HepG2 (cell line): ENCODE data around the gene CCDC106. TPM values are rescaled to one million over a fixed set of nuclear protein-coding genes. Genes with fewer than 3 reads are reported as not detected.
A peak's percentile ranks its signal among the peaks of the same experiment; 100 is the strongest.

ENCODE experiments used
- ATM ChIP-seq: fragments of 450-650 bp; IDR thresholded peaks from 2 replicates; pipeline ENCODE4 v1.7.1; 2017; ENCODE audit warnings: mild to moderate bottlenecking, borderline replicate concordance
- CENPT ChIP-seq: sonication (generic); formaldehyde crosslinking; IDR thresholded peaks from 2 replicates; pipeline ENCODE4 v1.8.0; 2022; ENCODE audit warnings: low read depth, mild to moderate bottlenecking, moderate library complexity, missing genetic modification reagents
- FOXP1 ChIP-seq, 2 experiments: fragments of 450-650 bp in 1 of 2; IDR thresholded peaks; 2 replicates each; pipeline ENCODE4 v1.6.1; 2017 to 2018; ENCODE audit warnings: antibody characterized with exemption in 1 of 2
- KLF6 ChIP-seq: IDR thresholded peaks from 2 replicates; pipeline ENCODE4 v1.8.0; 2016; ENCODE audit warnings: missing biosample characterization, missing genetic modification reagents
- SNAI1 ChIP-seq: sonication (generic); formaldehyde crosslinking; IDR thresholded peaks from 2 replicates; pipeline ENCODE4 v1.5.0; 2020; ENCODE audit warnings: mild to moderate bottlenecking, missing genetic modification reagents, borderline replicate concordance
- TBX3 ChIP-seq: fragments of 450-650 bp; IDR thresholded peaks from 2 replicates; pipeline ENCODE4 v1.6.1; 2017; ENCODE audit warnings: antibody characterized with exemption, mild to moderate bottlenecking, inconsistent platforms, borderline replicate concordance
- TSC22D2 ChIP-seq: sonication (generic); formaldehyde crosslinking; IDR thresholded peaks from 2 replicates; pipeline ENCODE4 v1.5.1; 2020; ENCODE audit warnings: missing genetic modification reagents, mild to moderate bottlenecking, borderline replicate concordance
- ZNF207 ChIP-seq: fragments of 450-650 bp; IDR thresholded peaks from 2 replicates; pipeline ENCODE4 v1.6.1; 2016; ENCODE audit warnings: antibody characterized with exemption, borderline replicate concordance
- ZNF251 ChIP-seq: sonication (generic); formaldehyde crosslinking; IDR thresholded peaks from 2 replicates; pipeline ENCODE4 v1.9.0; 2021; ENCODE audit warnings: mild to moderate bottlenecking, missing genetic modification reagents
- ZNF333 ChIP-seq: sonication (generic); formaldehyde crosslinking; IDR thresholded peaks from 2 replicates; pipeline ENCODE4 v1.4.0; 2020; ENCODE audit warnings: mild to moderate bottlenecking, missing genetic modification reagents, borderline replicate concordance
- ZNF430 ChIP-seq: sonication (generic); formaldehyde crosslinking; IDR thresholded peaks from 2 replicates; pipeline ENCODE4 v1.9.0; 2021; ENCODE audit warnings: mild to moderate bottlenecking, missing genetic modification reagents
- ZNF501 ChIP-seq: sonication (generic); formaldehyde crosslinking; IDR thresholded peaks from 2 replicates; pipeline ENCODE4 v1.5.1; 2020; ENCODE audit warnings: mild to moderate bottlenecking, moderate library complexity, missing genetic modification reagents
- polyA plus RNA-seq, 8 experiments: library from polyadenylated mRNA; depleted of rRNA in 3 of 8; stranded (reverse) in 7 of 8; unstranded in 1 of 8; fragments of >200 nt; fragmentation: Illumina TruSeq in 4 of 8; extraction: Trizol in 4 of 8; gene quantifications; 2 replicates each; pipeline versions ENCODE4 v1.2.1 to v1.2.3, GENCODE V29; 2011 to 2016; ENCODE audit warnings: low read depth in 4 of 8, missing spikeins in 1 of 8, mixed read lengths in 1 of 8; ENCODE audit not compliant: insufficient read depth in 1 of 8
- total RNA-seq, 5 experiments: library from RNA; depleted of rRNA; stranded (reverse); fragments of >200 nt; fragmentation: Illumina TruSeq; extraction: Trizol; gene quantifications; 2 replicates each; pipeline ENCODE4 v1.2.3, GENCODE V29; 2016; ENCODE audit warnings: low read depth in 1 of 5
- TF ChIP-seq, protein P1 (sequence below): sonication (generic); formaldehyde crosslinking; IDR thresholded peaks from 2 replicates; pipeline ENCODE4 v1.8.0; 2022; ENCODE audit warnings: missing genetic modification reagents, mild to moderate bottlenecking, inconsistent platforms, borderline replicate concordance
- TF ChIP-seq, protein P2 (sequence below): sonication (generic); formaldehyde crosslinking; IDR thresholded peaks from 2 replicates; pipeline ENCODE4; 2020; ENCODE audit warnings: missing genetic modification reagents, mild to moderate bottlenecking, borderline replicate concordance
- TF ChIP-seq, protein P3 (sequence below): sonication (generic); formaldehyde crosslinking; IDR thresholded peaks from 2 replicates; pipeline ENCODE4 v1.5.1; 2020; ENCODE audit warnings: mild to moderate bottlenecking, missing genetic modification reagents, moderate library complexity
- TF ChIP-seq, protein P4 (sequence below): sonication (generic); formaldehyde crosslinking; IDR thresholded peaks from 2 replicates; pipeline ENCODE4 v1.8.1; 2022; ENCODE audit warnings: low read depth, mild to moderate bottlenecking, missing genetic modification reagents
- TF ChIP-seq, protein P5 (sequence below): sonication (generic); formaldehyde crosslinking; IDR thresholded peaks from 2 replicates; pipeline ENCODE4 v1.8.1; 2023; ENCODE audit warnings: mild to moderate bottlenecking, missing genetic modification reagents

Gene CCDC106
- total and polyA plus RNA-seq, 2 of the 13 experiments (the other 11 are each of a cell fraction or from before 2014, with no cell fraction given), result 4.7 to 8.8 TPM

DNA sequence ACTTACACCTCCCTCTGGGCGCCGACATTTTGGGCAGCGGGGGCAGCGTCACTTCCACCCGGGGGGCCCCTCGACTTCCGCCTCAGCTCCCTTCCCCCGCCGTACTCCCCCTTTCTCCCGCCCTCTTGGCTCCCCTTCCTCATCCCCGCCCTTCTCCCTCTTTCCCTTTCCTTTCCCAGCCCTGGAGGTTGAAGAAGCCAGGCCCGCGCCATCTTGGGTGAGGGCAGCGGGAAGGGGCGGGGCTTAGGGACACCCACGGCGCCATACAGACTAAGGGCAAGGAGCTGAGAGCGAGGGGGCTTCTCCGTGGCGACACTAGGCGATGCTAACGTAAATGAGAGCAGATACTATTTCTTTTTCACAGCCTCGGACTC, 48.6 kb upstream of the CCDC106 start, which contains the start of gene FIZ1 (continued):
- TF ChIP-seq, protein P1, sequence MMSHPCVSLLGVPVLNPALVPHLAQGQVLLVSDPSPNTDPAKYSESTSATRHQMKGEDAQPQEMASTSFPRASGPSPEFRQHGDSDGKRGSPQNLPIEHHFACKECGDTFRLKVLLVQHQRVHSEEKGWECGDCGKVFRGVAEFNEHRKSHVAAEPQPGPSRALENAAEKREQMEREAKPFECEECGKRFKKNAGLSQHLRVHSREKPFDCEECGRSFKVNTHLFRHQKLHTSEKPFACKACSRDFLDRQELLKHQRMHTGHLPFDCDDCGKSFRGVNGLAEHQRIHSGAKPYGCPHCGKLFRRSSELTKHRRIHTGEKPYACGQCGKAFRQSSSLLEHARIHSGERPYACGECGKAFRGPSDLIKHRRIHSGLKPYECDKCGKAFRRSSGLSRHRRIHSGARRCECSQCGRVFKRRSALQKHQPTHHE (CRISPR knock-in tag), result peak; percentile 4; the same call in 1 of the 2 replicates
- TF ChIP-seq ZNF333 (CRISPR knock-in tag), result peak; percentile 69; the same call in 1 of the 2 replicates
- 0 out of 2 replicates have a peak, but pooled peaks have one; percentile 34 for TF ChIP-seq KLF6
- no peak for TF ChIP-seq ZNF251 (CRISPR knock-in tag)
- no peak for TF ChIP-seq FOXP1 (IDR thresholded peaks at IDR 0.05)
- no peak; the same call in 1 of the 2 replicates for TF ChIP-seq FOXP1 (CRISPR knock-in tag; IDR thresholded peaks at IDR 0.05)
- TF ChIP-seq SNAI1 (CRISPR knock-in tag), result no peak
- no peak for TF ChIP-seq ATM
- TF ChIP-seq CENPT (CRISPR knock-in tag), result no peak
- peak; percentile 57; the same call in 1 of the 2 replicates for TF ChIP-seq TBX3
- TF ChIP-seq, protein P2, sequence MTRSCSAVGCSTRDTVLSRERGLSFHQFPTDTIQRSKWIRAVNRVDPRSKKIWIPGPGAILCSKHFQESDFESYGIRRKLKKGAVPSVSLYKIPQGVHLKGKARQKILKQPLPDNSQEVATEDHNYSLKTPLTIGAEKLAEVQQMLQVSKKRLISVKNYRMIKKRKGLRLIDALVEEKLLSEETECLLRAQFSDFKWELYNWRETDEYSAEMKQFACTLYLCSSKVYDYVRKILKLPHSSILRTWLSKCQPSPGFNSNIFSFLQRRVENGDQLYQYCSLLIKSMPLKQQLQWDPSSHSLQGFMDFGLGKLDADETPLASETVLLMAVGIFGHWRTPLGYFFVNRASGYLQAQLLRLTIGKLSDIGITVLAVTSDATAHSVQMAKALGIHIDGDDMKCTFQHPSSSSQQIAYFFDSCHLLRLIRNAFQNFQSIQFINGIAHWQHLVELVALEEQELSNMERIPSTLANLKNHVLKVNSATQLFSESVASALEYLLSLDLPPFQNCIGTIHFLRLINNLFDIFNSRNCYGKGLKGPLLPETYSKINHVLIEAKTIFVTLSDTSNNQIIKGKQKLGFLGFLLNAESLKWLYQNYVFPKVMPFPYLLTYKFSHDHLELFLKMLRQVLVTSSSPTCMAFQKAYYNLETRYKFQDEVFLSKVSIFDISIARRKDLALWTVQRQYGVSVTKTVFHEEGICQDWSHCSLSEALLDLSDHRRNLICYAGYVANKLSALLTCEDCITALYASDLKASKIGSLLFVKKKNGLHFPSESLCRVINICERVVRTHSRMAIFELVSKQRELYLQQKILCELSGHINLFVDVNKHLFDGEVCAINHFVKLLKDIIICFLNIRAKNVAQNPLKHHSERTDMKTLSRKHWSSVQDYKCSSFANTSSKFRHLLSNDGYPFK, result peak; percentile 99
- TF ChIP-seq ZNF501 (CRISPR knock-in tag), result peak; percentile 89
- no peak for TF ChIP-seq TSC22D2 (CRISPR knock-in tag)
- peak; percentile 88 for TF ChIP-seq ZNF430 (CRISPR knock-in tag)
- TF ChIP-seq, protein P3, sequence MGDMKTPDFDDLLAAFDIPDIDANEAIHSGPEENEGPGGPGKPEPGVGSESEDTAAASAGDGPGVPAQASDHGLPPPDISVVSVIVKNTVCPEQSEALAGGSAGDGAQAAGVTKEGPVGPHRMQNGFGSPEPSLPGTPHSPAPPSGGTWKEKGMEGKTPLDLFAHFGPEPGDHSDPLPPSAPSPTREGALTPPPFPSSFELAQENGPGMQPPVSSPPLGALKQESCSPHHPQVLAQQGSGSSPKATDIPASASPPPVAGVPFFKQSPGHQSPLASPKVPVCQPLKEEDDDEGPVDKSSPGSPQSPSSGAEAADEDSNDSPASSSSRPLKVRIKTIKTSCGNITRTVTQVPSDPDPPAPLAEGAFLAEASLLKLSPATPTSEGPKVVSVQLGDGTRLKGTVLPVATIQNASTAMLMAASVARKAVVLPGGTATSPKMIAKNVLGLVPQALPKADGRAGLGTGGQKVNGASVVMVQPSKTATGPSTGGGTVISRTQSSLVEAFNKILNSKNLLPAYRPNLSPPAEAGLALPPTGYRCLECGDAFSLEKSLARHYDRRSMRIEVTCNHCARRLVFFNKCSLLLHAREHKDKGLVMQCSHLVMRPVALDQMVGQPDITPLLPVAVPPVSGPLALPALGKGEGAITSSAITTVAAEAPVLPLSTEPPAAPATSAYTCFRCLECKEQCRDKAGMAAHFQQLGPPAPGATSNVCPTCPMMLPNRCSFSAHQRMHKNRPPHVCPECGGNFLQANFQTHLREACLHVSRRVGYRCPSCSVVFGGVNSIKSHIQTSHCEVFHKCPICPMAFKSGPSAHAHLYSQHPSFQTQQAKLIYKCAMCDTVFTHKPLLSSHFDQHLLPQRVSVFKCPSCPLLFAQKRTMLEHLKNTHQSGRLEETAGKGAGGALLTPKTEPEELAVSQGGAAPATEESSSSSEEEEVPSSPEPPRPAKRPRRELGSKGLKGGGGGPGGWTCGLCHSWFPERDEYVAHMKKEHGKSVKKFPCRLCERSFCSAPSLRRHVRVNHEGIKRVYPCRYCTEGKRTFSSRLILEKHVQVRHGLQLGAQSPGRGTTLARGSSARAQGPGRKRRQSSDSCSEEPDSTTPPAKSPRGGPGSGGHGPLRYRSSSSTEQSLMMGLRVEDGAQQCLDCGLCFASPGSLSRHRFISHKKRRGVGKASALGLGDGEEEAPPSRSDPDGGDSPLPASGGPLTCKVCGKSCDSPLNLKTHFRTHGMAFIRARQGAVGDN, result peak; percentile 62
- no peak for TF ChIP-seq ZNF207
- TF ChIP-seq, protein P4, sequence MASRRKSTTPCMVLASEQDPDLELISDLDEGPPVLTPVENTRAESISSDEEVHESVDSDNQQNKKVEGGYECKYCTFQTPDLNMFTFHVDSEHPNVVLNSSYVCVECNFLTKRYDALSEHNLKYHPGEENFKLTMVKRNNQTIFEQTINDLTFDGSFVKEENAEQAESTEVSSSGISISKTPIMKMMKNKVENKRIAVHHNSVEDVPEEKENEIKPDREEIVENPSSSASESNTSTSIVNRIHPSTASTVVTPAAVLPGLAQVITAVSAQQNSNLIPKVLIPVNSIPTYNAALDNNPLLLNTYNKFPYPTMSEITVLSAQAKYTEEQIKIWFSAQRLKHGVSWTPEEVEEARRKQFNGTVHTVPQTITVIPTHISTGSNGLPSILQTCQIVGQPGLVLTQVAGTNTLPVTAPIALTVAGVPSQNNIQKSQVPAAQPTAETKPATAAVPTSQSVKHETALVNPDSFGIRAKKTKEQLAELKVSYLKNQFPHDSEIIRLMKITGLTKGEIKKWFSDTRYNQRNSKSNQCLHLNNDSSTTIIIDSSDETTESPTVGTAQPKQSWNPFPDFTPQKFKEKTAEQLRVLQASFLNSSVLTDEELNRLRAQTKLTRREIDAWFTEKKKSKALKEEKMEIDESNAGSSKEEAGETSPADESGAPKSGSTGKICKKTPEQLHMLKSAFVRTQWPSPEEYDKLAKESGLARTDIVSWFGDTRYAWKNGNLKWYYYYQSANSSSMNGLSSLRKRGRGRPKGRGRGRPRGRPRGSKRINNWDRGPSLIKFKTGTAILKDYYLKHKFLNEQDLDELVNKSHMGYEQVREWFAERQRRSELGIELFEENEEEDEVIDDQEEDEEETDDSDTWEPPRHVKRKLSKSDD (CRISPR knock-in tag), result peak; percentile 41; the same call in 1 of the 2 replicates
- TF ChIP-seq, protein P5, sequence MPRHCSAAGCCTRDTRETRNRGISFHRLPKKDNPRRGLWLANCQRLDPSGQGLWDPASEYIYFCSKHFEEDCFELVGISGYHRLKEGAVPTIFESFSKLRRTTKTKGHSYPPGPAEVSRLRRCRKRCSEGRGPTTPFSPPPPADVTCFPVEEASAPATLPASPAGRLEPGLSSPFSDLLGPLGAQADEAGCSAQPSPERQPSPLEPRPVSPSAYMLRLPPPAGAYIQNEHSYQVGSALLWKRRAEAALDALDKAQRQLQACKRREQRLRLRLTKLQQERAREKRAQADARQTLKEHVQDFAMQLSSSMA (CRISPR knock-in tag), result no peak
